Epidermal melanocyte (primary cell): ENCODE data around the gene LRP6.

Experiments
- DNase-seq: peaks from one replicate; pipeline ENCODE4 v3.0.0; 2011; ENCODE audit warnings: low spot score; ENCODE audit not compliant: insufficient read length

The LRP6 gene

DNA sequence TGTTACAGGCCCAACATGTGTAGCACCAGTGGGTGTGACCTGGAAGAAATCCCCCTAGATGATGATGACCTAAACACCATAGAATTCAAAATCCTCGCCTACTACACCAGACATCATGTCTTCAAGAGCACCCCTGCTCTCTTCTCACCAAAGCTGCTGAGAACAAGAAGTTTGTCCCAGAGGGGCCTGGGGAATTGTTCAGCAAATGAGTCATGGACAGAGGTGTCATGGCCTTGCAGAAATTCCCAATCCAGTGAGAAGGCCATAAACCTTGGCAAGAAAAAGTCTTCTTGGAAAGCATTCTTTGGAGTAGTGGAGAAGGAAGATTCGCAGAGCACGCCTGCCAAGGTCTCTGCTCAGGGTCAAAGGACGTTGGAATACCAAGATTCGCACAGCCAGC is 187.6 kb downstream of the LRP6 start:
- DNase-seq: no peak

DNA sequence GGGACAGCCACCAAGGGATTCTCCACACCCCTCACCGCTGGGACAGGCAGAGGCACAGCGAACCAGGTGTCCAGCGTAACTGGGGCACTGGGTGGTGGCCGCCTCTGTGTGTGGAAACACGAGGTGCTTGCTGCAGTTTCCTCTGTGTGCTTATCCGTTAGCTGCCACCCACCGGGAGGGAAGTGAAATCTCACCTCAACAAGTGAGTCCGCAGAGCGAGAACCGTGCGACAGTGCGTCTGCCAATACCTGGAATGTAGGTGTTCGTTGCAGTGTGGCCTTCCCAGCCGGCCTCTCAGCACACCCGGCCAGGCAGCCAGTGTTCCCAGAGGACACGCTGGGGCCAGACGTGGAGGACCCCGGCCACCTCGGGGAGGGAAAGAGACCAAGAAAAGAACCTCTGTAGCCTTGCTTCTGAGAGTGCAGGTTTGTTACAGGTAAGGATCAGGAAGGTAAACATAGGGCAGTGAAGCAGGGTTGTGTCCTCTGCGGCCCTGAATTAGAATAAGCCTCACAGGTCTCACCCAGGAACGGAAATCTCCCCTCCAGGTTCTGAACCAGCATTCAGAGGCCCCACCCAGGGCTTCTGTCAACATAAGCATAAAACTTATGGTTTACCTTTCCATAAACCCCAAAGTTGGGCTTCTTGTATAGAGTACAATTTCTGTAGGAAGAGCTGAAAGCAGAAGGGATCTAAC is 194.6 kb downstream of the LRP6 start:
- DNase-seq: no peak

DNA sequence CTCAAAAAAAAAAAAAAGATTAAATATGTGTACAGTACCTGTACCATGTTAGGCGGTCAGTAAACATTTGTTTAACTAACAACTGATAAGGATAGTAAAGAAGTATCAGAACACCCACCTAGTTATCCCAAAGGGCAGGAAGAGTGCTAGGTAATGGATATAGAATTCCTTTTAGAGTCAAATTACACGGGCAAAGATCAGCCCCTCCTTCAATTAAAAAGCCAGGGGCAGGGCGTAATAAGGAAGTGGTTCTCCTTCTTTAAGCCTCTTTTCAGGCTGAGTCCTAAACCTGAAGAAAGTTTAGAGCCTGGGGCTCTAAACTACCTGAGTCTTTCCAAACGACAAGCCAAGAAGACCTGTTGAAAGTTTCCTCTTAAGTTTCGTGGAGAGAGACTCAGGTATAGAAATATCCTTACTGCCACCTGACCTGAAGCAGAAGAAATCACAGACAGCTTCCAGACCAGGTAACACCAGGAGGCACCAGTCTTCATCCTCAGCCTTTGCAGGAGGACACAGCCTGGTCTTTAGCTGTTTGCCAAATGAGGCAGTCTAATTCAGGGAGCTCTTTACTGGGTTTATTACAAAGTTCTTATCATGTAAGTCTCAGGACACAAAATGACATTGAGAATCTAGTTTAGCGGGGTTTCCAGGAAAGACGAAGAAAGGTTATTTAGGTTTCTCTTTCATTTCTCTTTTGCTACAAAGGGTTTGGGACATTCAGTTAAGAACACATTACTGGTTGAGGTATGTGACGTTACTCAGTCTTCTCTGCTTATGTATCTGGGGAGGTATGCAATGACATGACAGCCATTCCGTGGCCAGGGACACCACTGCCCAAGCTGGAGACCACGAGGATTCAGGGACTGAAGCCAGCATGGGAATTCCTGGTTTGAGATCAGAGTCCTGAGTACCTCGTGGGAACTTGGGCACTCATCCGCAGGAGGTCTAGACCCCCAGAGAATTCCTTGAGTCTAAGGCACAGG is 195.9 kb downstream of the LRP6 start, which contains the start of gene BCL2L14:
TSS of gene BCL2L14 (plus strand) at position 266 of the 983 bp plus-strand sequence. CDS start 8,367 bp downstream, outside the sequence.
- no peak for DNase-seq

DNA sequence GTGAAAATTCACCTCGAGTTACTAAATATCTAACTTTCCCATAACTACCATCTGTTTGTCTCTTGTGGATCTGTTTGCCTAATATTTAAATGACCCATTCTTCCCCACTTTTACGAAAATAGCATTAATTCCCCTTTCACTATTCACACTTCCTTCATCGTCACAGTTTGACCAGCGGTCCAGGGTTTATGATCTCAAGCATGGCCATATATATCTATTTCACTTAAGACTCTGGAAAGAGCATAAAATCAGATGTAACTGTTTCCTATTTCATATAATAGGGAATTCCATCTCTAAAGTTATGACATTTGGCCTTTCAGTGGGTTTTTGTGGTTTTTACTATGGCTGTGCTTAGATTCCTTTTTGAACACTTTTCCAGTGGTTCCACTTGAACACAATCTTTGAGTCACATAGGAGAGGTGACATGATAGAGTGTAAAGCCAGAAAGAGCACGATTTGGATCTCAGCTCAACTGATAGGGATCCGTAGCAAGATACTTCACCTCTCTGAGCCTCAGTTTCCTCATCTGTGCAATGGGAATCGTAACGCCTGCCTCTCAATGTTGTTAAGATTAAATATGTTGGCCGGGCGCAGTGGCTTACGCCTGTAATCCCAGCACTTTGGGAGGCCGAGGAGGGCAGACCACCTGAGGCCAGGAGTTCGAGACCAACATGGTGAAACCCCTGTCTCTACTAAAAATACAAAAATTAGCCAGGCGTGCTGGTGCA is 196.9 kb downstream of the LRP6 start:
- no peak for DNase-seq

DNA sequence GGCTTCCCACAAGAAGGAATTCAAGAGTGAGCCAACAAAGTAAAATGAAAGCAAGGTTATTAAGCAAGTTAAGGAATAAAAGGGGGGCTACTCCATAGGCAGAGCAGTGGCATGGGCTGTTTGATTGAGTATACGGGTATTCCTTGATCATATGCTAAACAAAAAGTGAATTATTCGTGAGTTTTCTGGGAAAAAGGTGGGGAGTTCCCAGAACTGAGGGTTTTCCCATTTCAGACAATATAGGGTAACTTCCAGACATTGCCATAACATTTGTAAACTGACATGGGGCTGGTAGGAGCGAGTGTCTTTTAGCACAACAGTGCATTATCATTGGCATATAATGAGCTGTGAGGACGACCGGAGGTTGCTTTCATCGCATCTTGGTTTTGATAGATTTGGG is 198.1 kb downstream of the LRP6 start:
- DNase-seq: no peak
